ENCODE data around the gene ARHGDIA.

- TF ChIP-seq CTCF (IDR thresholded peaks at IDR 0.05), result no peak
- TF ChIP-seq POLR2A (IDR thresholded peaks at IDR 0.05), result no peak
Observed at GRCh38 chr17:81884968-81885367, 13.8 kb upstream of the ARHGDIA start.

All from heart left ventricle (tissue), 13 donors.